Fibroblast of lung (primary cell): Measurements from ENCODE around the gene C1orf105. TPM values are rescaled to one million over a fixed set of nuclear protein-coding genes. Genes with fewer than 3 reads are reported as not detected.

Experiments
- DNase-seq, 2 donors: peaks; one replicate each; pipeline versions ENCODE4 v3.0.0 to v3.0.0-alpha.2; 2010; ENCODE audit warnings: low read depth in 2 of 2
- H2AFZ ChIP-seq: 2 replicates; pipeline ENCODE4 v1.5.1; 2012; ENCODE audit warnings: low read length, control low read depth, inconsistent platforms
- H3K27ac ChIP-seq: 2 replicates; pipeline ENCODE4 v1.5.1; 2011; ENCODE audit warnings: low read length, control low read depth; ENCODE audit not compliant: insufficient read depth
- H3K27me3 ChIP-seq: 2 replicates; pipeline ENCODE4 v1.5.1; 2011; ENCODE audit warnings: mild to moderate bottlenecking, low read length; ENCODE audit not compliant: control insufficient read depth, insufficient read depth
- H3K36me3 ChIP-seq: 2 replicates; pipeline ENCODE4 v1.5.1; 2011; ENCODE audit warnings: low read length; ENCODE audit not compliant: control insufficient read depth, insufficient read depth
- H3K4me1 ChIP-seq: 2 replicates; pipeline ENCODE4 v1.5.1; 2011; ENCODE audit warnings: low read length; ENCODE audit not compliant: control insufficient read depth, insufficient read depth; ENCODE audit errors: extremely low read depth
- H3K4me2 ChIP-seq: 2 replicates; pipeline ENCODE4 v1.5.1; 2011; ENCODE audit warnings: low read length, control low read depth; ENCODE audit not compliant: insufficient read depth; ENCODE audit errors: extremely low read depth
- H3K4me3 ChIP-seq, 4 experiments: fragments of 200-600 bp in 1 of 4; sonication (generic) in 1 of 4; replicated peaks in 1 of 4; 2 replicates each; pipeline ENCODE4 v1.5.1; 2011 to 2016; ENCODE audit warnings: low read length in 4 of 4, low read depth in 3 of 4, mild to moderate bottlenecking in 3 of 4, control low read depth in 2 of 4, inconsistent platforms in 1 of 4, mixed read lengths in 1 of 4; ENCODE audit not compliant: insufficient read depth in 1 of 4; ENCODE audit errors: control extremely low read depth in 1 of 4
- H3K79me2 ChIP-seq: 2 replicates; pipeline ENCODE4 v1.5.1; 2012; ENCODE audit warnings: mild to moderate bottlenecking, low read length, inconsistent platforms; ENCODE audit not compliant: control insufficient read depth, insufficient read depth
- H3K9ac ChIP-seq: 2 replicates; pipeline ENCODE4 v1.5.1; 2011; ENCODE audit warnings: mild to moderate bottlenecking, low read length, control low read depth; ENCODE audit not compliant: insufficient read depth
- H3K9me3 ChIP-seq: 2 replicates; pipeline ENCODE4 v1.5.1; 2012; ENCODE audit warnings: low read depth, low read length; ENCODE audit not compliant: control insufficient read depth, insufficient read depth
- H4K20me1 ChIP-seq: 2 replicates; pipeline ENCODE4 v1.5.1; 2011; ENCODE audit warnings: low read length; ENCODE audit not compliant: control insufficient read depth, insufficient read depth; ENCODE audit errors: extremely low read depth
- CTCF ChIP-seq, 2 donors: IDR thresholded peaks in 1 of 2; conservative IDR thresholded peaks in 1 of 2; 1 replicate in 1 of 2; 2 replicates in 1 of 2; pipeline ENCODE4 v1.5.1; 2011 to 2012; ENCODE audit warnings: low read length in 2 of 2, control low read depth in 1 of 2, inconsistent platforms in 1 of 2, low read depth in 1 of 2, mild to moderate bottlenecking in 1 of 2
- EZH2 ChIP-seq: IDR thresholded peaks from 2 replicates; pipeline ENCODE4 v1.5.1; 2012; ENCODE audit warnings: low read length, control low read depth, mild to moderate bottlenecking; ENCODE audit errors: missing control alignments
- polyA plus RNA-seq, 2 donors: library from polyadenylated mRNA; depleted of rRNA in 1 of 2; stranded (reverse) in 1 of 2; unstranded in 1 of 2; fragments of >200 nt; gene quantifications; 2 replicates each; pipeline ENCODE4 v1.2.1, GENCODE V29; 2011 to 2012; ENCODE audit warnings: missing spikeins in 1 of 2
- total RNA-seq: library from RNA; depleted of rRNA; stranded (reverse); fragments of >200 nt; gene quantifications from 2 replicates; pipeline ENCODE4 v1.2.1, GENCODE V29; 2014

The C1orf105 gene
- total and polyA plus RNA-seq, 2 donors (not counting 1 experiment from before 2014, with no cell fraction given) = not detected

GRCh38 chr1:172390683-172391551 lies 29.6 kb upstream of the C1orf105 start:
- Histone ChIP-seq H3K4me2 (peak overlapping the region; percentile 54), H3K27me3 (no peaks in the 10 kb centered on the region), H3K4me3 (peak overlapping the region in 1 of 4 experiments; percentile 12), H3K9me3 (no peaks in the 10 kb centered on the region), H3K79me2 (no peaks in the 10 kb centered on the region), H3K27ac (no peak overlapping the region), H4K20me1 (no peaks in the 10 kb centered on the region), H2AFZ (peak overlapping the region; percentile 37), H3K4me1 (no peaks in the 10 kb centered on the region), H3K9ac (no peak overlapping the region), H3K36me3 (no peaks in the 10 kb centered on the region)
- DNase-seq = no peak
- TF ChIP-seq CTCF (conservative IDR thresholded peaks at IDR 0.05 in 1 of 2, IDR thresholded peaks at IDR 0.05 in 1 of 2; ENCODE audit: low read depth in 1 of 2, low read length in 2 of 2) (no peak), EZH2 (no peak)

- Histone ChIP-seq H3K4me1 (no peaks in the 10 kb centered on the region), H3K4me2 (no peak overlapping the region), H3K27ac (no peak overlapping the region)
Observed at GRCh38 chr1:172391976-172392375, 28.5 kb upstream of the C1orf105 start.

GRCh38 chr1:172393354-172393753 lies 27.1 kb upstream of the C1orf105 start:
- Histone ChIP-seq H3K79me2 (no peaks in the 10 kb centered on the region), H3K27ac (no peak overlapping the region), H2AFZ (no peak overlapping the region), H3K9me3 (no peaks in the 10 kb centered on the region), H3K4me2 (no peak overlapping the region), H3K36me3 (no peaks in the 10 kb centered on the region), H4K20me1 (no peaks in the 10 kb centered on the region), H3K27me3 (no peaks in the 10 kb centered on the region), H3K9ac (no peak overlapping the region), H3K4me1 (no peaks in the 10 kb centered on the region), H3K4me3 (no peak overlapping the region)
- no peak for DNase-seq
- TF ChIP-seq EZH2 (no peak), CTCF (conservative IDR thresholded peaks at IDR 0.05 in 1 of 2, IDR thresholded peaks at IDR 0.05 in 1 of 2; ENCODE audit: low read depth in 1 of 2, low read length in 2 of 2) (no peak)

More at GRCh38 chr1:172391976-172392375, 28.5 kb upstream of the C1orf105 start:
- no peak overlapping the region for H3K4me3 ChIP-seq
- no peaks in the 10 kb centered on the region for H3K79me2 ChIP-seq
- H4K20me1 ChIP-seq = no peaks in the 10 kb centered on the region
- no peaks in the 10 kb centered on the region for H3K9me3 ChIP-seq
- no peaks in the 10 kb centered on the region for H3K36me3 ChIP-seq
- DNase-seq = no peak
- TF ChIP-seq CTCF (conservative IDR thresholded peaks at IDR 0.05 in 1 of 2, IDR thresholded peaks at IDR 0.05 in 1 of 2; ENCODE audit: low read depth in 1 of 2, low read length in 2 of 2) = no peak
- TF ChIP-seq EZH2 = no peak
- no peak overlapping the region for H3K9ac ChIP-seq
- H3K27me3 ChIP-seq = no peaks in the 10 kb centered on the region
- H2AFZ ChIP-seq = no peak overlapping the region
